Middle frontal gyrus (tissue), 1 donor: ENCODE measurements around the gene RELA.
"Not testable (repeated sequence)": the region's sequence is repeated elsewhere in the genome, so short reads cannot be mapped to it uniquely, and the experiment has no call there.

Source experiments
- DNase-seq: peaks from one replicate; pipeline ENCODE4 v3.0.0-alpha.2; 2015; ENCODE audit warnings: low spot score; ENCODE audit errors: extremely low spot score

Gene RELA

DNA sequence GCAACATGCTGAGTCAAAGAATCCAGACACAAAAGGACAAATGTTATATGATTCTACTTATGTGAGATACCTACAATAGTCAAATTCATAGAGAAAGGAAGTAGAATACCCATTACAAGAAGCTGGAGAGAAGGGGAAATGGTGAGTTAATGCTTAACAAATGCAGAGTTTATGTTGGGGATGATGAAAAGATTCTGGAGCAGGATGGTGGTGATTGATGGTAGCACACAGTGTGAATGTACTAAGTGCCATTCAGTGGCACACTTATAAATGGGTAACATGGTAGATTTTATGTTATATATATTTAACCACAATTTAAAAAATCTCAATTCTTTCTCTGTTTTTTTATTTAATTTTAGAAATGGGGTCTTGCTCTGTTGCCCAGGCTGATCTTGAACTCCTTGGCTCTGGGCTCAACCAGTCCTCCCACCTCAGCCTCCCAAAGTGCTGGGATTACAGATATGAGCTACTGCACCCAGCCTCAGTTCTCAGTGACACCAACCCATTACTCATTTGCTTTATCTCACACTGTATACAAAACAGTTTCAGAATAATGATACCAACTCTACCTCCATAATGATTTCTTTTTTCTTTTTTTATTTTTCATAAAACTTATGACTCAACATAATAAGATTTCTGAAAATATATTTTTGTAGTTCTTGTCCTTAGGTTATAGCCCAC, 9.6 kb upstream of the RELA start:
- no peak for DNase-seq

DNA sequence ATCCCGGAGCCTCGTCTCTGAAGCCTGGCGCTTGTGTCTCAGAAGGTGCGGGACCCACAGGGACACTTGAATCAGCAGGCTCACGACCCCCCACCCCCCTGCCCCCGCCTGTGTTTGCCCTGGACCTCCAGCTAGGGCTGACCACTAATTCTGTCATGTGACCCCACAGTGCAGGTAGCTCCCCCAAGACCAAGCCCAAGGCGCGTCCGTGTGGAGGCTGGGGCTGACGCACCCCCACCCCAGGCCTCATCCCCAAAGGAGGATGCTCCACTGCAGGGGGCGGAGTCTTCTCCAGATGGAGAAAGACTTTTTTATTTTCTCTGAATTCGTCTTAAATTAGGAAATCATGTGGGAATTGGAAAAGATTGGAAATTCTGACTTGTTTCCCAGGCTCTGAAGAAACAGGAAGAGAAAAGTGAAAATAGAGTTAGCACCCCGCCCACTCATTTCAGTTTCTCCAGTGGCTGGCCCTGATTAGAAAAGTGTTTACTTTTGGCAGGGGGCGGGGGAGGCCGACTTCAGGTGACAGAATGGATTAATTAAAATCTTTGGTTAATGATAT, 1.0 kb upstream of the RELA start:
- peak; percentile 16 for DNase-seq

DNA sequence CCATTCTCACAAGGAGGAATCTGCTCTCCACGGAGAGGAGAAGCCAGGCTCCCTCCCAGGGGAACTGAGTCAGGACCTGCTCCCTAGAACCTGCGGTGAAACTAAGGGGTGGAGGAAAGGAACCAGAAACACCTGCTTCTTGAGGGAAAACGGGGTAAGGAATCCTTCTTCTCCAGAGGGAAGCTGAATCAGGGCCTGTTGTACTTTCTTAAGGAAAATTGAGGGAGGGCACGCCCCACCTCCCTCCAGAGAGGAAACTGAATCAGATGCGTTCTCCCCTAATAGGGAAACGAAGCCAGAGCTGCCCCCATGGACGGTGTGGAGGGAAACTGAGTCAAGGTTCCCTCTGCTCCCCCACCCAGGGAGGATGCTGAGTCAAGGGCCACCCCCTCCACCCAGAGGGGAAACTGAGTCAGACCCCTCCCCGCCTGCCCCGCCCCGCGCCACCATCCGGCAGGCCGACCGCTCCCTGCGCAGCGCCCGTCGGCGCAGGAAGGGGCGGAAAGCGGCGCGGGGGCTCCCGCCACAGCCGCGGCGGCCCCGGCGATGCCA, 393 bp downstream of the RELA start:
- DNase-seq: no peak

DNA sequence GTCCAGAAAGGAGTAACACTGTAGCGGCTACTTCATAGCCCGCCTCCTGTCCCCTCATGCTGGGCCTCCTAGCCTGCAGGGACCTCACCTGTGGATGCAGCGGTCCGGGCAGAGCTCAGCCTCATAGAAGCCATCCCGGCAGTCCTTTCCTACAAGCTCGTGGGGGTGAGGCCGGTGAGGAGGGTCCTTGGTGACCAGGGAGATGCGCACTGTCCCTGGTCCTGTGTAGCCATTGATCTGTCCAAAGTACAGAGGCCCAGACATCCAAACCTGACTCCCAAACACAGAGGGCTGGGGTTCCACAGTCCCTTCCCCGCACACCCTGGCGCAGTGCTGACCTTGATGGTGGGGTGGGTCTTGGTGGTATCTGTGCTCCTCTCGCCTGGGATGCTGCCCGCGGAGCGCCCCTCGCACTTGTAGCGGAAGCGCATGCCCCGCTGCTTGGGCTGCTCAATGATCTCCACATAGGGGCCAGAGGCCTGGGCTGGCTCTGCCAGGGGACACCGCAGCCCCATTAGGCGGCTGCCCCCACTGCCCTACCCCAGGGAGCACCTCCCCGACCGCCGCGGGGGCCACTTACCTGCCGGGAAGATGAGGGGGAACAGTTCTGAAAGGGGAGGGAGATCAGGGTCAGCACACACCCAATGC, 993 bp downstream of the RELA start:
- no peak for DNase-seq

DNA sequence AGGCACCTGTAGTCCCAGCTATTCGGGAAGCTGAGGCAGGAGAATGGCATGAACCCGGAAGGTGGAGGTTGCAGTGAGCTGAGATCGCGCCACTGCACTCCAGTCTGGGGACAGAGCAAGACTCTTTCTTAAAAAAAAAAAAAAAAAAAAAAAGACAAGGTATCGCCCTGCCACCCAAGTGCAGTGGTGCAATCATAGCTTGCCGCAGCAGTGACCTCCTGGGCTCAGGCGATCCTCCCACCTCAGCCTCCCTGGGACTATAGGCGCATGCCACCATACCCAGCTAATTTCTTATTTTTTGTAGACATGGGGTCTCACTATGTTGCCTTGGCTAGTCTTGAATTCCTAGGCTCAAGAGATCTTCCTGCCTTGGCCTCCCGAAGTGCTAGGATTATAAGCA, 1.8 kb downstream of the RELA start:
- DNase-seq: not testable (repeated sequence)

DNA sequence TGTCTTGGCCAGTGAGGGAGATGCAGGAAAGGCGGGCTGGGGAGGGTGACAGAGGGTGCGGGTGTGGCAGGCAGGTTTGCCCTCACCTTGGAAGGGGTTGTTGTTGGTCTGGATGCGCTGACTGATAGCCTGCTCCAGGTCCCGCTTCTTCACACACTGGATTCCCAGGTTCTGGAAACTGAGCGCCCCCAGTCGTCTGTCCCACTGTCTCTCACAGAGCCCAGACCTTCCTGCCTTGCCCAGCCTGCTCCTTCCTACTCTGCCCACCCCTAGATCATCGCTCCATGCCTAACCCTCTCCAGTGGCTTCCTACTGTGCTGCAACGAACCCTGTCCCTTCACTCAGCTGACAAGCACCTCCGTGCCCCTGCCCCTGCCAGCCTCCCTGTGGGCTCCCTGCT, 2.7 kb downstream of the RELA start:
- DNase-seq: no peak

DNA sequence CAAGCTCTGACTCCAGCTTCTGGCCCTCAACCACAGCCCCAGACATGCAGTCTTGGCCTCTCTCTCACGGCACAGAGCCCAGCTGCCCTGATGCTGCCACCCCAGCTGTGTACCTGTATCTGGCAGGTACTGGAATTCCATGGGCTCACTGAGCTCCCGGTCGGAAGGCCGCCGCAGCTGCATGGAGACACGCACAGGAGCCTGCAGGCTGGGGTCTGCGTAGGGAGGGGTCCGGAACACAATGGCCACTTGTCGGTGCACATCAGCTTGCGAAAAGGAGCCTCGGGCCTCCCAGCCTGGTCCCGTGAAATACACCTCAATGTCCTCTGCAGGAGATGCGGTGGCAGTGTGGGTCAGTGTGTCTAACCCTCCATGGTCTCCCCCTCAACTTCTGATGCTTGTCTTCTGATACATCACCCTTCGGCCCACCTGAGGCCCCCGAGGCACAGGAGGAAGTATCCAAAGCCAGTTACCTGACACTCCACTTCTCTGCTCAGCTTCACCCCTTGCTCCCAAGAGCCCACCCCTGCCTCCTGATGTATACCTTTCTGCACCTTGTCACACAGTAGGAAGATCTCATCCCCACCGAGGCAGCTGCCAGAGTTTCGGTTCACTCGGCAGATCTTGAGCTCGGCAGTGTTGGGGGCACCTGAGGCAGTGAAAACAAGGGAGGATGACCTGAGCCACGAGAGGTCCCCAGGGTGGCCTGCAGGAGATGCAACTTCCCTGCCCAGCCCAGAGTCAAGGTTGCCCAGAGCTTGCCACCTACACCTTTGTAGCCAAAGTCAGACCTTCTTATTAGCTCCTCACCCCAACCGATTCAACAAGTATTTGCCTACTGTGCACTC, 4.3 kb downstream of the RELA start:
- no peak for DNase-seq

DNA sequence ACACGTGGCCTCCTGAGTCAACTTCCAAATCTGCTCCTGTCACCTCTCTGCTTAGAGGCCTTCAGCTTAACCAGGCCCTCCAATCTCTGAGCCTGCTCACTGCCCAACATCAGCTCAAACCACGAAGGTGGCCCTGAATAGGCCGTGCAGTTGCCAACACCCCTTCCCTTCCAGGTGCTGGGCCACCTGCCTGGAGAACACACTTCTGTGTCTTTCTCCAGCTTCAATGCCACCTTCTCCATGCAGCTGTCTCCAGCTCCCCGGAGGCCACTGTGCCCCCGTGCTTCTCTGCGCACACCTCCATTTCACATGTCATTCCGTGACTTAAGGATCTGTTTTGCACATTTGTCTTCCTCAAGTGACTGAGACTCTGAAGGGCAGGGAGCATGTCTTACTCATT, 5.3 kb downstream of the RELA start:
- DNase-seq: no peak

DNA sequence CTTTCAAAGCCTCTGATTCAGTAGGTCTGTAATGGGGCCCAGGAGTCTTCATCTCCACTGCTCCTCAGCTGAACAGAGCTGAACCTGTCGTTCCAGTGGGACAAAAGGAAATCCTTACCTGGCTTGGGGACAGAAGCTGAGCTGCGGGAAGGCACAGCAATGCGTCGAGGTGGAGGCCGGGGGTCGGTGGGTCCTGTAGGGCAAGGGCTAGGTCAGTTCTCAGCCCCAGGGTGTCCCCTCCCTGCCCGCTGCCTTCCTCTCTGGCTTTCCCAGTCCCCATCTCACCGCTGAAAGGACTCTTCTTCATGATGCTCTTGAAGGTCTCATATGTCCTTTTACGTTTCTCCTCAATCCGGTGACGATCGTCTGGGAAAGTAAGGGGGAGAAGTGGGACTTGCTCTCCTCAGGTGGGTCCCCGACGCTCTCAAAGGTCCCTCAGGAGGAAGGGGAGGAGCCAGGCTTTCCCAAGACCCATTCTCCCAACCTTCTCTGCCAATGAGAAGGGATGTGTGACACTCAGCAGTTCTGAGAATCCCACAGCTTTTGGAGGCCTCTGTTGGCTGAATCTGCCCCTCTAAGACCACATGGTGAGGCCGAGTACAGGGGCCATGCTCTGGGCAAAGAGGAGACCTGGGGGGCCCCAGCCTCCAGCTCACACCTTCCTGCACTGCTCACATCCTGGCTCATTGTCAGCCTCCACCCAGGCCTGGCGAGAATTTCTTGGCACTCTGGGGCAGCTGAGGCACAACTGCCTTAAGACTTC, 7.0 kb downstream of the RELA start:
- DNase-seq: no peak

DNA sequence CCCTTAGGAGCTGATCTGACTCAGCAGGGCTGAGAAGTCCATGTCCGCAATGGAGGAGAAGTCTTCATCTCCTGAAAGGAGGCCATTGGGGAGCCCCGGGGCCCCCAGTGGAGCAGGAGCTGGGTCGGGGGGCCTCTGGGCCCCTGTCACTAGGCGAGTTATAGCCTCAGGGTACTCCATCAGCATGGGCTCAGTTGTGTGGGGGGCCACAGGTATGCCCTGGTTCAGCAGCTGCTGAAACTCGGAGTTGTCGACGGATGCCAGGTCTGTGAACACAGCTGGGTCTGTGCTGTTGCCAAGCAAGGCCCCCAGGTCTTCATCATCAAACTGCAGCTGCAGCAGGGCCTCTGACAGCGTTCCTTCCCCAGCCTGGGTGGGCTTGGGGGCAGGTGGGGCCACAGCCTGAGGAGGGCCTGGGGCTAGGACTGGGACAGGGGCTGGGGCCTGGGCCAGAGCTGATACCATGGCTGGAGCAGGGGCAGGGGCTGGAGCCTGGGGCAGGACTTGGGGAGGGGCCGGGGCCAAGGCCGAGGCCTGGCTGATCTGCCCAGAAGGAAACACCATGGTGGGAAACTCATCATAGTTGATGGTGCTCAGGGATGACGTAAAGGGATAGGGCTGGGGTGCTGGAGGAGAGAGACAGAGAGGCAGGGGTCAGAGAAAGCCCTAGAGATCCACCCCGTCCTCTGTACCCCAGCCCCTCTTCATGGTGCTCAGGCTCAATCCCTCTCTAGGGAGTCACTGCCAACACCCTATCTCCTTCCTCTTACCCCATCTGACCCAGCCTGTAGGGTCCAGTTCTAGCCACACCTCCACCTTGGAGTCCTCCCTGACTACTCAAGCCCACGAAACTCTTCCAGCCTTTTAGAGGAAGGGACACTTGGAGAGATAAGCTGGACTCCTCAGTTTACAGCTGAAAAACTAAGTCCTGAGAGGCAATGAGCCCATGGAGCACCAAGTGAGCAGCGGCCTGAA, 8.1 kb downstream of the RELA start:
- no peak for DNase-seq

DNA sequence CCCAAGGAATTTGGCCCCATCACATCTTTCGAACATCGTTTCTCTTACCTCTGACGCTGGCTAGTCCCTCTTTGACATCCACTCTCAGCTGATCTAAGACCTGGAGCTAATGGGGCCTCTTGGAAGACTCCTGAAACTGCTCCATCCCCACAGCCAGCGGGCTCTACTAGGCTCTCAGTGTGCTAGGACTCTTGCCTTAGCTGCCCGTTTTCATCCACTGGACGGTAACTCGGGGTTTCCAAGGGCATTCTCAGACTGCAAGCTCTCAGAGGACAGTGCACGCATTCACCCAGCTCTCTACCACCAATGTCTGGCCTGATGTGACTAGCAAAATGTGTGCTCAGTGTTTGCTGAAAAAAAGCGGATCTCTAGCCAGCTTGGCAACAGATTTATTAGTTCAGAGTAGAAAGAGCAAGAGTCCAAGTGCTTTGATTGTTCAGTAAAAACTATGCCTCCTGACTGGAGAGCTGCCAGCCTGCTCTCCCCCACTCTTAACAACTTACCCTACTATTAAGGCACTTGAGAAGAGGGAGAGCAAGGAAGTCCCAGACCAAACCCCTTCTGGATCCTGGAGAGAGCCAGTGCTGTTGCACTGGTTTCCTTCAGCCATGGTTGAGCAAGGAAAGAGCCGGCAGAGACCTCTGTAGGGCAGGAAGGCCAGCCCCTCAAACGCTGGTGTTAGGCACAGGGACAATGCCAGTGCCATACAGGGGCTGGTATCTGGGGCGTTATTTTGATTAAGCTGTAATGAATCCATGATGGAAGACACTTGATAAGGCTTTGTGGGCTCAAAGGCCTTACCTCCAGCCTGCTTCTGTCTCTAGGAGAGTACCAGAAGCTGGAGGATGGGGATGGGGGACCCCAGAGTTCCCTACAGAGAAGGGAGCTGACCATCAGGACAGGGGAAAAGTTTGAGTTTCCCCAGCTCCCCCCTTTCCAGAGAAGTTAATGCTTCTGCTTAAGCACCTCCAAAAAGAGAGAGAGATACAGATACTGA, 9.2 kb downstream of the RELA start:
- no peak for DNase-seq

DNA sequence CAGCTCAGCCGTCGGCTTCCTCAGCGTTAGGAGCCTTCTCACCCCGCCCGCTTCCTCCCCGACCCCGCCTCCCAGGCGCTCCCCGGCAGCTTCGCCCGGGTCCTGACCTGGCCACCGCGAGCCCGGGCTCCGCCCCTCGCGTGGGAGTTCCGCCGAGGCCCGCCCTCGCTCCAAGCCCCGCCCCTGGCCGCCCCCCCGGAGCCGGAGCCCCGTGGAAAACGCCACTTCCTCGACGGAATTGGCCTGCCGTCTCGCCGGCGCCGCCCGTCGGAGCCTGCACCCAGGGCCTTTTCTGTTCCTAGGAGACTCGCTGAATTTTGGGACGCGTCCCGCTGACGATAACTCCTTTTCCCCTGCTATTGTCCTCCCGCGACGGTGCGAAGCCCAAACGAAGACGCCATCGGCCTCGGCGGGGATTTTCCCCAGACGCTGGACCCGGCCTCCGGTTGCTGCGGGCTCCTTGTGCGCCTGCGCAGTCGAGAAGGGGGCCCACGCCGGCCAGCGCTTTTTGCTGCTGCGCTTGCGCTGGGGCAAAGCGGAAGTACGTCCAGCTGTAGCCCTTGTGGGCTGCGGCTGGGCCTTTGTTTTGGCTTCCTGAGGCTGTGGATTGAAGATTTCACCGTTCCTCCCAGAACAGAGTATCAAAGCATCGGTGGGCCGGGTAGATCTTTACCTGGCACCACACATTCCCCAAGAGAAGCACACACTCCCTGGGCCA, 10.0 kb downstream of the RELA start:
- peak; percentile 82 for DNase-seq

DNA sequence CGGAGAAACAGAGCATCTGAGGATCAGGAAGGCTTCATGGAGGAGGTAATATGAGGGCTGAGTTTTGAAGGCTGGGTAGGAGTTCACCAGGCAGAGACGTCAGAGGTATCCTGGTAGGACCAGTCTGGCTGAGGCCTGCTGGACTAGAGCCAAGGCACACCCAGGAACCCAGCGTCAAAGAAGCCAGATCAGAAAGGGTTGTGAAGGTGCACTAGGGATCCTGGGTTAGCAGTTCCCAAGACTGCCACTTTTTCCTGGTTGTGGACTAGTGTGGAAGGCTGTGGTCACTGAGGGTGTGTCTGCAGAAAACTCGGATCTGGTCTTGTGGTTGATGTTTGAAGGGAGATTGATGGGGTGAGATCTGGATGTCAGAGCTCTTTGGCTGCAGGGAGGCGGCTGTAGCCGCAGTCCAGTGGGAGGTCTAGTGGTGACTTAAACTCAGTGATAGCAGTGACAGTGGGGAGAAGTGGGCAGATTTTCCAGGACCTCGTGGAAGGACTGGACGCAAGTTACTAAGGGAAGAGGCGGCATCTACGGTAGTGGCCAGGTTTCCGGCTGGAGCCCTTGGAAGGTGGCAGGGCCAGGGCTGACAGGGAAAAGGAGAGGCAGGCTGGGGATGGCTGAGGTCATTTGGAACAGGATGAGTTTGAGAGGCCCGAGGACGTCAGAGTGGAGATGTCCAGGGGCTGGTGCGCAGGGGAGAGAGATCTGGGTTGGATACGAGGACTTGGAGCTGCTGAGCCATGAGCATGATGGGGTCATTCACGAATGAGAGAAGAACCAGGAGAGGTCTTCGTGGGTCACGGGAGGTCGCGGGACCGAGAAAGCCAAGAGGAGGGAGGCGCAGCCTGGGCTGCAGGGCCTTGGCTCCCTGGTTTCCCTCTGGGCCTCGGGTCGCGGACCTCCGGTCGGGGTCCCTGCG, 10.9 kb downstream of the RELA start:
- DNase-seq: no peak

DNA sequence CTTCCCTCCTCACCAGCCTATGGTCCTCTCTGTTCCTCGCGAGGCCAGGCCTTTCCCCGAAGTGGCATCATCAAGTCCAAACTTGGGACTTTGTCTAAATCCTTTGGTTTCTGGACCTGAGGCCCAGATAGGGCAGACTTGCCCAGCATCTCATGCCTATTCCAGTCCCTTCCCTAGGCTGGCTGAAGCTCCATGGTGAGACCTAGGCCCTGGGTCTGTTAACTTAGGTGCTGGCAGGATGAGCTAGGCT, 11.5 kb downstream of the RELA start:
- no peak for DNase-seq

DNA sequence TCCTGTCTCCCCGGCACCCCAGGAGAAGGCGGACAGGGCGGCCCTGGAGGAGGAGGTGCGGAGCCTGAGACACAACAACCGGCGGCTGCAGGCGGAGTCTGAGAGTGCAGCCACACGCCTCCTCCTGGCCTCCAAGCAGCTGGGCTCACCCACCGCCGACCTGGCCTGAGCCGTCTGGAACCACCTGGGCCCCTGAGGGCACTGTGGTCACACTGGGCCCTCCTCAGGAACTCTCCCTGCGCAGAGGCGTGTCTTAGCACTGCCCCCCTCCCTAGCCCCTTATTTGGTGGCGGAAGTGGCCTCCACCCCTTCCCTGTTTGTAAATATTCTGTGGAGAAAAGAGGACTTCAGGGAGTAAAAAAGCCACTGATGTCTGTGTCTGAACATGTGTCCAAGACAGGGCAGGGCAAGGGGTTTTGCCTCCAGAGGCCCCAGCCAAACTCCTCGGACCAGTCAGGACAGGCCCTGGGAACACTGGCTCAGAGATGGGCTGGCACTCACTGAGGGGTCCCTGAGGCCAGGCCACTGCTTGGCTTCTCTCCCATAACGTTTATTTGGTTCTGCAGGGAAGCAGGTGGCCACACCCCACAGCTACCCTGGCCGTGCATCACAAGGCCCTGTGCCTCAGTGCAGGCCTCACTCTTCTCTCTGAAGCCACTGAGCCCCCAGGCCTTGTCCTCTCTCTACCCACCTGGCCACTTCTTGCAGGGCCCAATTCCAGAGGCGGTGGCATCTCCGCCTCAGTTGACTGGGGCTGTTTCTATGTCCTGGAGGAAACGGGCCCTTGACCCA, 12.0 kb downstream of the RELA start:
- no peak for DNase-seq
